CD4-positive, alpha-beta T cell treated with Interleukin-1 beta for 1 hour (primary cell): ENCODE data around the gene POU5F2.

ENCODE experiments used
- DNase-seq, 2 donors: peaks; one replicate each; pipeline ENCODE4 v3.0.0-alpha.2; 2020 to 2022

The POU5F2 gene

GRCh38 chr5:93715761-93716160, 25.6 kb downstream of the POU5F2 start:
- no peak for DNase-seq

GRCh38 chr5:93715327-93715726, 26.1 kb downstream of the POU5F2 start:
- no peak for DNase-seq

- no peak for DNase-seq
Measured at GRCh38 chr5:93708442-93708841, 33.0 kb downstream of the POU5F2 start.

GRCh38 chr5:93705896-93706295, 35.5 kb downstream of the POU5F2 start:
- DNase-seq: no peak

GRCh38 chr5:93704996-93705395, 36.4 kb downstream of the POU5F2 start:
- no peak for DNase-seq

- DNase-seq: no peak
Measured at GRCh38 chr5:93691997-93692396, 49.4 kb downstream of the POU5F2 start.
